GM23248 (cell line): ENCODE results near the gene EVL.

Source experiments
- EZH2 ChIP-seq: fragments of 200-600 bp; sonication (generic); IDR thresholded peaks from 2 replicates; pipeline ENCODE4 v1.6.1; 2018; ENCODE audit warnings: antibody characterized with exemption, mild to moderate bottlenecking; ENCODE audit not compliant: insufficient read depth, poor library complexity, severe bottlenecking
- EZH2phosphoT487 ChIP-seq: fragments of 200-600 bp; sonication (generic); IDR thresholded peaks from 2 replicates; pipeline ENCODE4 v1.6.1; 2018; ENCODE audit warnings: antibody characterized with exemption, moderate library complexity, mild to moderate bottlenecking, low read depth; ENCODE audit not compliant: insufficient read depth

GRCh38 chr14:100056964-100057795 lies 8.0 kb upstream of the EVL start:
- TF ChIP-seq EZH2 (no peak), EZH2phosphoT487 (no peak)
